Lower leg skin (tissue), 3 donors: Measurements from ENCODE around the gene PRDM13.

Experiments used
- CTCF ChIP-seq, 3 donors: fragments of 450-650 bp; IDR thresholded peaks; one replicate each; pipeline ENCODE4 v1.5.1; 2016; ENCODE audit warnings: antibody characterized with exemption in 3 of 3, mild to moderate bottlenecking in 3 of 3, moderate library complexity in 2 of 3
- POLR2A ChIP-seq, 2 donors: fragments of 450-650 bp; IDR thresholded peaks; one replicate each; pipeline ENCODE4 v1.6.1; 2016 to 2017; ENCODE audit warnings: antibody characterized with exemption in 2 of 2, mild to moderate bottlenecking in 1 of 2, moderate library complexity in 1 of 2

- TF ChIP-seq CTCF (IDR thresholded peaks at IDR 0.05) (no peak), POLR2A (IDR thresholded peaks at IDR 0.05) (no peak)
These were observed 12.2 kb downstream of the PRDM13 start for GRCh38 chr6:99618649-99619408.
